HUES48 (cell line): ENCODE measurements around the gene CD58.
"Not testable (repeated sequence)": the region's sequence is repeated elsewhere in the genome, so short reads cannot be mapped to it uniquely, and the experiment has no call there.

Experiments used
- H3K27ac ChIP-seq: one replicate; pipeline ENCODE4 v1.7.0; 2013; ENCODE audit warnings: low read depth, low read length, inconsistent platforms
- H3K27me3 ChIP-seq: 2 replicates; pipeline ENCODE4 v1.6.1; 2013; ENCODE audit warnings: mild to moderate bottlenecking, low read length; ENCODE audit not compliant: control insufficient read depth, insufficient read depth
- H3K36me3 ChIP-seq: 2 replicates; pipeline ENCODE4 v1.6.1; 2013; ENCODE audit warnings: low read length; ENCODE audit not compliant: control insufficient read depth, insufficient read depth
- H3K4me1 ChIP-seq: 2 replicates; pipeline ENCODE4 v1.6.1; 2013; ENCODE audit warnings: mild to moderate bottlenecking, low read length; ENCODE audit not compliant: control insufficient read depth, insufficient read depth
- H3K4me3 ChIP-seq: 2 replicates; pipeline ENCODE4 v1.5.1; 2013; ENCODE audit warnings: mild to moderate bottlenecking, low read depth, low read length
- H3K9ac ChIP-seq: 2 replicates; pipeline ENCODE4 v1.6.1; 2013; ENCODE audit warnings: mild to moderate bottlenecking, low read depth, low read length, moderate library complexity
- H3K9me3 ChIP-seq: 2 replicates; pipeline ENCODE4 v1.6.1; 2013; ENCODE audit warnings: low read length; ENCODE audit not compliant: control insufficient read depth, insufficient read depth

The CD58 gene

DNA sequence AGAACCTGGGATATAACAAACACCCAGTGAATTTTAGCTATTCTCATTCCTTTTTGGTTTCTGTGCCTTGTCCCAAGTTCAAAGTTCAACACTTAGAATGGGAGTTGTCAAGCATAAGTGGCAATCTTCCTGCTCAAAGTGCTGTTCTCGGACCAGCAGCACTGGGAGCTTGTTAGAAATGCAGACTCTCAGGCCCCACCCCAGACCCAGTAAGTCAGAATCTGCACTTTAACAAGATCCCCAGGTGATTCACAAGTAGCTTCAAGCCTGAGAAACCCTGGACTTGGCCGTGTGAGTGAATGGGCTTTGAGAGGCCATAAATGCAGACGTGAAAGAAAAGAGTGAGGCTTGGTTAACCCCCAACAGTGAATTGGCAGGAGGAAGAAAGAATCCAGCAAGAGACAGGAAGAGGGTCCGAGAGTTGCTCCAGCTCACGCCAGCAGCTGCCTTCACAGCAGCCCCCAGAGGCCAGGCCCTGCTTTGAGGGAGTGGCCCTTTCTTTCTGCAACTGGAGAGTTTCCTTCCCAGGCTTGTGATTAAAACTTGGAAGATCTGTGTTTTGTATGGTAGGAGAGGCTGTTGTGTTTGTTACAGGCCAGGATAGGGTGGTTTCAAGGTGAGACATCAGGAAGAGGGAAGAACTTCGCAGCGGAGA is 21.3 kb upstream of the CD58 start:
- not testable (repeated sequence) for H3K9ac ChIP-seq, H3K27ac ChIP-seq, H3K4me3 ChIP-seq, H3K27me3 ChIP-seq, H3K36me3 ChIP-seq, H3K9me3 ChIP-seq
- peaks cover 12% of the 10 kb centered on the region for H3K4me1 ChIP-seq

DNA sequence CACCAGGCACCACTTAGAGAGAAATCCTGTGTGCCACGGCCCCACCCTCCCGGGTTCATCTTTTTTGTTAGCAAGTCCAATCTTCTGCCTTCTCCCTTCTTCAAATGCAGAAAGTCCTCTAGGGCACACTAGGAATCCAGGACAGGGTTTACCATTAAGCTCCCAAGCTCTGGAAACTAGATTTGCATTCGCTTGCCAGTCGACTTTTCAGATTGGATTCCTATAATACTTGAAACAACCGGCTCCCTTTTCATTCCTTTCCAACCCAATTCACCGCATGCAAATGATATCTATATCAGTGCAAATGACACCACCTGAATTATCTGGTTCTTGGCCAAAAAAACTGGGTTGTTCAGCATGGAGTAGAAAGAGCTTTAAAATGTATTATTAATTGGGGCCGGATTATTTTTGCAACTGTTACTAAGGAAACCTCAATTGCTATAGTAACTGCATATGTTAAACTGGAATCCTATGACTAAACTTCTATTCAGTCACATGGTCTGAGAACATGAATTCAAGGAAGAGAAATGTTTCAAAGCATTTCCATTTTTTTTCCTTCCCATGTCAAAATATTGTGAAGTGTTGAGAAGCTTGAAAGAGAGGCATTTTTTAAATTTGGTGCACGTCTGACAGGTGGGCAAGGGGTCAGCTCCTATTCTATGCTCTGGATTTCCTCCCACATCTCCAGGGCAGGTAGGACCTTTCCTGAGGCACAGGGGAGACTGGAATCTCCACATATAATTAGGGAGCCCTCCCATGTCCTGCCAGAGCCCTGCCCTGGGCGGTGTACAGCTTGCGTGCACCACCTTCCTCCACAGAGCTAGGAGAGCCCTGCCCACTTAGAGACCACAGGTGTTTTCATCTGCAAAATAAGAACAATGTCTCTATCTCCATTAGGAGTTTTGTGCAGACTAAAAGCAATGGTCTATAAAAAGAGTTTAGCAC is 20.5 kb upstream of the CD58 start:
- not testable (repeated sequence) for H3K36me3 ChIP-seq, H3K9me3 ChIP-seq, H3K27me3 ChIP-seq, H3K4me3 ChIP-seq, H3K9ac ChIP-seq, H3K27ac ChIP-seq
- H3K4me1 ChIP-seq: peaks cover 19% of the 10 kb centered on the region

DNA sequence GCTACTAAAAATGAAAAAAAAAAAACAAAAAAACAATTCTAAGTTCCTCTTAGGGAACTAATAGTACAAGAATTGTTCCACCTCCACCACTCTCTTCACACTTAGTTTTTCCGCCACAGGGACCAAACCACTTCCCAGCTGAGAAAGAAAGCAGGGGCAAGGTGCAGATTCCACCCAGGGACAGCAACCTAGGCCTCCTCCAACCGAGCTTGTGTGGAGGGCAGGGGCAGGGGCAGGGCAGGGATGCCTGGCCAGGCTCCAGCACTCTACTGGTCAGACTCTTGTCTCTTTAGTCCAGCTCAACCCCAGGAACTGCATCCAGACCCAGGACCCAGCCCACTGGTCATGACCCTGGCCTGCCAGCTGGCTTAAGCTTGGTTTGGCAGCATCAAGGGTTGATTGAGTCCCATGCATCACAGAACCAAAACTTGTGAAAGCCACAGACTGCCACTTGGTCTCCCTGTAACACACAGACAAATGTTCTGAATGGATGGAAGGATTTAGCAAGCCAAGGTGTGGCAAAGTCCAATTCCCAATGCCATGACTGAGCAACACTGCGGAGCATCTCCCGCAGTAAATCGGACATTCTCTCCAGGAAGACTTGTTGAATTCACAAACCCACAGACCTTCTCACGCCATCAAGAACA is 19.7 kb upstream of the CD58 start:
- not testable (repeated sequence) for H3K9me3 ChIP-seq, H3K36me3 ChIP-seq, H3K9ac ChIP-seq, H3K27ac ChIP-seq, H3K27me3 ChIP-seq, H3K4me3 ChIP-seq
- H3K4me1 ChIP-seq: peaks cover 14% of the 10 kb centered on the region

- not testable (repeated sequence) for H3K9me3 ChIP-seq, H3K4me3 ChIP-seq, H3K27ac ChIP-seq, H3K36me3 ChIP-seq, H3K9ac ChIP-seq, H3K27me3 ChIP-seq
- peaks cover 14% of the 10 kb centered on the region for H3K4me1 ChIP-seq
Observed at GRCh38 chr1:116589101-116589735, 18.4 kb upstream of the CD58 start.

DNA sequence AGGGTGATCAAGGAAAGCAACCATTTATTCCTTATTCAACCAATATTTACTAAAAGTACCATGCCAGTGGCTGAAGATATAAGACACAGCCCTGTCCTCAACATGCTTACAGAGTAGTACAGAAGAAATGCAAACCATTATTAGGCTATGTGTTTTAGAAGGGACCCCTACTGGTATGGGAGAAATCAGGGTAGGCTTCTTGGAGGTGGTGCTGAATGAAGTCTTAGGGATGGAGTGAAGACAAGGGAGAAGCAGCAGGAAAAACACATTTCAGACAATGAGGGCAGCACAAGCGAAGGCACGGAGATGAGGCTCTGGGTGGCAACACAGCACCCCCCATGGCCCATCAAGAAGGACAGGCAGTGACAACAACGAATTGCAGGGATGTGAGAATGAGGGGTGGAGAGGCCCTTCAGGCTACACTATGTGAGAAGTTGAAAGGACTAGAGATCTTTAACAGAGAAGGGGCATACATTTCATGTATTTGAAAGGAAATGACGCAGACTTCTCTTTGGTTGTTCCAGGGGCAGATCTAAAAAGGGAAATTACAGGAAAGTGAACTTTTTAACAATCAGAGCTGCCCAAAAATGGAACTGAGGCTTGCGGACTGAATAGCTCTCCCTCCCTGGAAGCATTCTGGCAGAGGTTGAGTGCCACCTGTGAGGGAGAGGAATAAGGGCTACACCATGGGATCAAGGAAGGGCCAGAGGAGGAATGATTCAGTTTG is 16.8 kb upstream of the CD58 start:
- Histone ChIP-seq H3K4me1 (peaks cover 14% of the 10 kb centered on the region), H3K27ac (no peak overlapping the region), H3K9ac (no peak overlapping the region), H3K27me3 (no peaks in the 10 kb centered on the region), H3K36me3 (peaks cover 21% of the 10 kb centered on the region), H3K9me3 (no peaks in the 10 kb centered on the region), H3K4me3 (no peak overlapping the region)

- Histone ChIP-seq H3K9ac (no peak overlapping the region), H3K36me3 (peaks cover 23% of the 10 kb centered on the region), H3K27me3 (no peaks in the 10 kb centered on the region), H3K4me1 (peaks cover 14% of the 10 kb centered on the region), H3K27ac (no peak overlapping the region), H3K9me3 (no peaks in the 10 kb centered on the region), H3K4me3 (no peak overlapping the region)
Observed at GRCh38 chr1:116586741-116587143, 15.9 kb upstream of the CD58 start.

- Histone ChIP-seq H3K36me3 (peaks cover 23% of the 10 kb centered on the region), H3K27ac (no peak overlapping the region), H3K27me3 (no peaks in the 10 kb centered on the region), H3K4me1 (peaks cover 14% of the 10 kb centered on the region), H3K9ac (no peak overlapping the region), H3K9me3 (no peaks in the 10 kb centered on the region), H3K4me3 (no peak overlapping the region)
Observed at GRCh38 chr1:116585886-116586285, 15.1 kb upstream of the CD58 start.

DNA sequence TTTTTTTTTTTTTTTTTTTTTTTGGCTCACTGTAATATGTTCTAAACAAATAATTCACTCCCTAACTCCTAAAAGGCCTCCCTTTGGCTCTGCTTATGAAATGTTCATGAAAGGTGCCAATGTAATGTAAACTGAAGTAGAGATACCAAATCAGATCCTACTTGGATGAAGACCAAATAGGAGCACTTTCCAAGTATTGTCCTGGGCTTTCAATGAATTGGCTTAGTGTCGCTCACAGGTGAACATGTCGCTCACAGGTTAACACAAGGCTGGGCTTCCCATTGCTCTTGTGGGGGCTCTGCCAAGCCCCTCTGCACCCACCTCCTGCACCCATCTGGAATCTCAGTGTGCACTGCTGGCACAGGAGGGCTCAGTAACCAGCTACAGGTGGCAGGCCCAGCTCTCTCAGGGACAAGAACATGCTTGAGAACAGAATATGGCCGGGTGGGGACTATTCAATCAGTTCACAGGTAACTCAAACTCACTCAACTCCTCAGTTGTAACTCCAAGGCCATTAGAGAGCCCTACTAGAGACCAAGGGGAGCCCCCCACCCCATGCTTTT is 10.6 kb upstream of the CD58 start:
- Histone ChIP-seq H3K27me3 (no peaks in the 10 kb centered on the region), H3K4me1 (peaks cover 3% of the 10 kb centered on the region; the same call in 1 of the 2 replicates), H3K36me3 (peaks cover 33% of the 10 kb centered on the region), H3K9me3 (no peaks in the 10 kb centered on the region), H3K27ac (no peak overlapping the region), H3K4me3 (no peak overlapping the region), H3K9ac (no peak overlapping the region)

DNA sequence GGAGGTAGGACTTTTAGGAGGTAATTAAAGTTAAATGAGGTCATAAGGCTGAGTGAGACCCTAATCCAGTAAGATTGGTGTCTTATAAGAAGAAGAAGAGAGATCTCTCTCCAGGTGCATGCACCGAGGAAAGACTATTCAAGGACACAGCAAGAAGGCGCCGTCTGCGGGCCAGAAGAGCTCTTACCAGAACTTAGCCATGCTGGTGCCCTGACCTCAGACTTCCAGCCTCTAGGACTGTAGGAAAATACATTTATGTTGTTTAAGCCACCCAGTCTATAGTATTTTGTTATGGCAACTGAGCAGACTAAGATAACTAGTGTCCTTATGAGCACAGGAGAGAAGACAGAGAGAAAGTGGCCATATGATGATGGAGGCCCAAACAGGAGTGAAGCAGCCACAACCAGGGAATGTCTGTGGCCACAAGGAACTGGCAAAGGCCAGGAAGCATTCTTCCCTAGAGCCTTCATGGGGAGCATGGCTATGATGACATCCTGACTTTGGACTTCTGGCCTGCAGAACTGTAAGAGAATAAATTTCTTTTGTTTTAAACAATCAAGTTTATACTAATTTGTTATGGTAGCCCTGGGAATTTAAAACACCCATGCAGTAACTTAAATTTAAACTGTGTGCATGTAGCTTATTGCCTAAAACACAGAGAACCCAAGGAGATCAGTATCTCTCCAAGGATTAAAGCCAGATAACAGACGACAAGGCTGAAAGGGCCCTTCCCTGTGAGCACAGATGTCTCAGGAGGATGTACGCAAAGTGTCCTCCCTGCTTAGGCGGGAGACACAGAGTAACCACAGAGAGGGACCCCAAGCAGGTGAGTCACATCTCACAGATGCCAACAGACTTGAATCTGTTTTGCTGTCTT is 9.9 kb upstream of the CD58 start:
- Histone ChIP-seq H3K36me3 (peaks cover 33% of the 10 kb centered on the region), H3K27ac (no peak overlapping the region), H3K4me3 (no peak overlapping the region), H3K9me3 (no peaks in the 10 kb centered on the region), H3K4me1 (no peaks in the 10 kb centered on the region), H3K27me3 (no peaks in the 10 kb centered on the region), H3K9ac (no peak overlapping the region)
